Measurements from ENCODE around the gene SIRPB2.

Gene SIRPB2

GRCh38 chr20:1441133-1441532 is 50.1 kb downstream of the SIRPB2 start:
- no peak for DNase-seq (ENCODE audit: low spot score)

- DNase-seq (ENCODE audit: low spot score): no peak
Measured at GRCh38 chr20:1440024-1440423, 51.2 kb downstream of the SIRPB2 start.

GRCh38 chr20:1438361-1438760 is 52.9 kb downstream of the SIRPB2 start:
- DNase-seq (ENCODE audit: low spot score): no peak

GRCh38 chr20:1437235-1437904 is 53.9 kb downstream of the SIRPB2 start:
- DNase-seq (ENCODE audit: low spot score): peak; percentile 93

GRCh38 chr20:1436263-1436662 is 55.0 kb downstream of the SIRPB2 start:
- no peak for DNase-seq (ENCODE audit: low spot score)

GRCh38 chr20:1435337-1435699 is 55.9 kb downstream of the SIRPB2 start:
- DNase-seq (ENCODE audit: low spot score): no peak

- peak; percentile 37 for DNase-seq (ENCODE audit: low spot score)
Measured at GRCh38 chr20:1434571-1435336, 56.5 kb downstream of the SIRPB2 start.

GRCh38 chr20:1431158-1431557 is 60.1 kb downstream of the SIRPB2 start:
- DNase-seq (ENCODE audit: low spot score): no peak

GRCh38 chr20:1430004-1430451 is 61.2 kb downstream of the SIRPB2 start:
- no peak for DNase-seq (ENCODE audit: low spot score)

GRCh38 chr20:1429143-1429728 is 62.0 kb downstream of the SIRPB2 start:
- DNase-seq (ENCODE audit: low spot score): no peak

- DNase-seq (ENCODE audit: low spot score): no peak
Measured at GRCh38 chr20:1427457-1428054, 63.7 kb downstream of the SIRPB2 start.

- no peak for DNase-seq (ENCODE audit: low spot score)
Measured at GRCh38 chr20:1426231-1426849, 64.9 kb downstream of the SIRPB2 start.
